ENCODE data around the gene SRPK2. TPM values are rescaled to one million over a fixed set of nuclear protein-coding genes. Genes with fewer than 3 reads are reported as not detected.
"Not testable (repeated sequence)": the region's sequence is repeated elsewhere in the genome, so short reads cannot be mapped to it uniquely, and the experiment has no call there.

SRPK2 gene
- total and polyA plus RNA-seq, 4 donors: 7.8 to 19.7 (median 16.7) TPM

DNA sequence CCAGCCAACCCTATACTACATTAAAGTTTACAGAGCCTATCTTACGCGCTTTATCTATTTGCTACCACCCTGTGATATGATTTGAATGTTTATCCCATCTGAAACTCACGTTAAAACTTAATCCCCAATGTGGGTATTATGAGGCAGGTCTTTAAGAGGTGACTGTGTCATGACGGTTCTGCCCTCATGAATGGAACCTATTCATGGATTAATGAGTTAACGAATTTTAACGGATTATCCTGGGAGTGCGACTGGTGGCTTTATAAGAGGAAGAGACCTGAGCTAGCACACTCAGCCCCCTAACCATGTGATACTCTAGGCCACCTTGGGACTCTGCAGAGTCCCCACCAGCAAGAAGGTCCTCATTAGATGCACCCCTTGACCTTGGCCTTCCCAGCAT, 37.8 kb downstream of the SRPK2 start (continued):
- TF ChIP-seq, protein P1, sequence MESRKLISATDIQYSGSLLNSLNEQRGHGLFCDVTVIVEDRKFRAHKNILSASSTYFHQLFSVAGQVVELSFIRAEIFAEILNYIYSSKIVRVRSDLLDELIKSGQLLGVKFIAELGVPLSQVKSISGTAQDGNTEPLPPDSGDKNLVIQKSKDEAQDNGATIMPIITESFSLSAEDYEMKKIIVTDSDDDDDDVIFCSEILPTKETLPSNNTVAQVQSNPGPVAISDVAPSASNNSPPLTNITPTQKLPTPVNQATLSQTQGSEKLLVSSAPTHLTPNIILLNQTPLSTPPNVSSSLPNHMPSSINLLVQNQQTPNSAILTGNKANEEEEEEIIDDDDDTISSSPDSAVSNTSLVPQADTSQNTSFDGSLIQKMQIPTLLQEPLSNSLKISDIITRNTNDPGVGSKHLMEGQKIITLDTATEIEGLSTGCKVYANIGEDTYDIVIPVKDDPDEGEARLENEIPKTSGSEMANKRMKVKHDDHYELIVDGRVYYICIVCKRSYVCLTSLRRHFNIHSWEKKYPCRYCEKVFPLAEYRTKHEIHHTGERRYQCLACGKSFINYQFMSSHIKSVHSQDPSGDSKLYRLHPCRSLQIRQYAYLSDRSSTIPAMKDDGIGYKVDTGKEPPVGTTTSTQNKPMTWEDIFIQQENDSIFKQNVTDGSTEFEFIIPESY (IDR thresholded peaks at IDR 0.05): no peak
- TF ChIP-seq, protein P2, sequence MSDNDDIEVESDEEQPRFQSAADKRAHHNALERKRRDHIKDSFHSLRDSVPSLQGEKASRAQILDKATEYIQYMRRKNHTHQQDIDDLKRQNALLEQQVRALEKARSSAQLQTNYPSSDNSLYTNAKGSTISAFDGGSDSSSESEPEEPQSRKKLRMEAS (IDR thresholded peaks at IDR 0.05): no peak
- no peak for TF ChIP-seq TAF1 (conservative IDR thresholded peaks at IDR 0.05)

DNA sequence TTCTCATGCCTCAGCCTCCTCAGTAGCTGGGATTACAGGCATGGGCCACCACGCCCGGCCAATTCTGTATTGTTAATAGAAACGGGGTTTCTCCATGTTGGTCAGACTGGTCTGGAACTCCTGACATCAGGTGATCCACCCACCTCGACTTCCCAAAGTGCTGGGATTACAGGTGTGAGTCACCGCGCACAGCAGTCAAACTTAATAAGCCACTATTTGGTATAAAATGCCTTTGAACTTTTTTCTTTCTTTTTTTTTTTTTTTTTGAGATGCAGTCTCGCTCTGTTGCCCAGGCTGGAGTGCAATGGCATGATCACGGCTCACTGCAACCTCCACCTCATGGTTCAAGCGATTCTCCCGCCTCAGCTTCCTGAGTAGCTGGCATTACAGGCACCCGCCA, 40.5 kb downstream of the SRPK2 start:
- H3K27ac ChIP-seq (ENCODE audit: low read depth in 1 of 2, low read length in 2 of 2); H3K9ac ChIP-seq (ENCODE audit: low read depth in 1 of 2, low read length in 2 of 2); H3K36me3 ChIP-seq (ENCODE audit: control insufficient read depth in 4 of 4, insufficient read depth in 3 of 4, low read depth in 1 of 4, low read length in 3 of 4); H3K4me1 ChIP-seq (ENCODE audit: control insufficient read depth in 4 of 4, insufficient read depth in 4 of 4, low read length in 3 of 4); H3K9me3 ChIP-seq (ENCODE audit: control insufficient read depth in 4 of 4, low read length in 3 of 4); H3K4me3 ChIP-seq (ENCODE audit: low read depth in 1 of 3, low read length in 3 of 3); DNase-seq (ENCODE audit: low spot score); H3K27me3 ChIP-seq (ENCODE audit: control insufficient read depth in 4 of 4, insufficient read depth in 4 of 4, low read length in 3 of 4): not testable (repeated sequence)
- 96% methylated on average over 11 of the region's 11 CpGs for WGBS

DNA sequence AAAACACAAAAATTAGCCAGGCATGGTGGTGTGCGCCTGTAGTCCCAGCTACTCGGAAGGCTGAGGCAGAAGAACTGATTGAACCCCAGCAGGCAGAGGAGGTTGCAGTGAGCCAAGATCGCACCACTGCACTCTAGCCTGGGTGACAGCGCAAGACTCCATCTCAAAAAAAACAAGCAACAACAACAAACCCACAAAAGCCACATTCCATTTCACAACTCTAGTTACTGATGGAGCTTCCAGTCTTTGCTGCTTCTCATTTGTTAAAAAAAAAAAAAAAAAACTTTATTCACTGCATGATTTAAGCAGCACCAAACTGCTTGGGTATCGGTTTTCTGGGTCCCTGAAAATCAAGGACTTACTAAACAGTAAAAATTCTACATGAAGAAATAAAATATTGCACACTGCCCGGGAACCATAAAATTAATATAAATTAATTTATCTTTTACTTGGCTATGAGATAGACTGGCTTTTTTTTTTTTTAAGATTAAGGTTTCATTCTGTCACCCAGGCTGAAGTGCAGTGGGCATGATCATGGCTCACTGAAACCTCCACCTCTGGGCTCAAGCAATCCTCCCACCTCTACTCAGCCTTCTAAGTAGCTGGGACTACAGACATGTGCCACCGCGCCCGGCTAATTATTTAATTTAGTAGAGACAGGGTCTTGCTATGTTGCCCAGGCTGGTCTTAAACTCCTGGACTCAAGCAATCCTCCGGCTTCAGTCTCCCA, 42.0 kb downstream of the SRPK2 start:
- Histone ChIP-seq H3K9ac (ENCODE audit: low read depth in 1 of 2, low read length in 2 of 2) (no peak overlapping the region), H3K4me3 (ENCODE audit: low read depth in 1 of 3, low read length in 3 of 3) (no peak overlapping the region), H3K9me3 (ENCODE audit: control insufficient read depth in 4 of 4, low read length in 3 of 4) (no peaks in the 10 kb centered on the region), H3K4me1 (ENCODE audit: control insufficient read depth in 4 of 4, insufficient read depth in 4 of 4, low read length in 3 of 4) (no peaks in the 10 kb centered on the region), H3K27ac (ENCODE audit: low read depth in 1 of 2, low read length in 2 of 2) (no peak overlapping the region), H3K36me3 (ENCODE audit: control insufficient read depth in 4 of 4, insufficient read depth in 3 of 4, low read depth in 1 of 4, low read length in 3 of 4) (no peaks in the 10 kb centered on the region), H3K27me3 (ENCODE audit: control insufficient read depth in 4 of 4, insufficient read depth in 4 of 4, low read length in 3 of 4) (no peaks in the 10 kb centered on the region)
- WGBS: 96% methylated on average over 10 of the region's 10 CpGs
- no peak for DNase-seq (ENCODE audit: low spot score)
- TF ChIP-seq, protein P2 (IDR thresholded peaks at IDR 0.05): no peak
- TF ChIP-seq TAF1 (conservative IDR thresholded peaks at IDR 0.05) (no peak), FOXA1 (IDR thresholded peaks at IDR 0.05) (no peak), HNF4G (IDR thresholded peaks at IDR 0.05) (no peak), EGR1 (IDR thresholded peaks at IDR 0.05; ENCODE audit: low read depth in 2 of 2) (no peak), NR2F2 (IDR thresholded peaks at IDR 0.05) (no peak), JUND (IDR thresholded peaks at IDR 0.05) (no peak), YY1 (IDR thresholded peaks at IDR 0.05) (no peak), GABPA (IDR thresholded peaks at IDR 0.05 in 1 of 2, conservative IDR thresholded peaks at IDR 0.05 in 1 of 2) (no peak), RAD21 (IDR thresholded peaks at IDR 0.05) (no peak), HNF4A (conservative IDR thresholded peaks at IDR 0.05) (no peak), FOXA2 (IDR thresholded peaks at IDR 0.05) (no peak)
- TF ChIP-seq, protein P1 (IDR thresholded peaks at IDR 0.05): no peak
- TF ChIP-seq, protein P3, sequence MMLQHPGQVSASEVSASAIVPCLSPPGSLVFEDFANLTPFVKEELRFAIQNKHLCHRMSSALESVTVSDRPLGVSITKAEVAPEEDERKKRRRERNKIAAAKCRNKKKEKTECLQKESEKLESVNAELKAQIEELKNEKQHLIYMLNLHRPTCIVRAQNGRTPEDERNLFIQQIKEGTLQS (IDR thresholded peaks at IDR 0.05): no peak
- TF ChIP-seq, protein P4, sequence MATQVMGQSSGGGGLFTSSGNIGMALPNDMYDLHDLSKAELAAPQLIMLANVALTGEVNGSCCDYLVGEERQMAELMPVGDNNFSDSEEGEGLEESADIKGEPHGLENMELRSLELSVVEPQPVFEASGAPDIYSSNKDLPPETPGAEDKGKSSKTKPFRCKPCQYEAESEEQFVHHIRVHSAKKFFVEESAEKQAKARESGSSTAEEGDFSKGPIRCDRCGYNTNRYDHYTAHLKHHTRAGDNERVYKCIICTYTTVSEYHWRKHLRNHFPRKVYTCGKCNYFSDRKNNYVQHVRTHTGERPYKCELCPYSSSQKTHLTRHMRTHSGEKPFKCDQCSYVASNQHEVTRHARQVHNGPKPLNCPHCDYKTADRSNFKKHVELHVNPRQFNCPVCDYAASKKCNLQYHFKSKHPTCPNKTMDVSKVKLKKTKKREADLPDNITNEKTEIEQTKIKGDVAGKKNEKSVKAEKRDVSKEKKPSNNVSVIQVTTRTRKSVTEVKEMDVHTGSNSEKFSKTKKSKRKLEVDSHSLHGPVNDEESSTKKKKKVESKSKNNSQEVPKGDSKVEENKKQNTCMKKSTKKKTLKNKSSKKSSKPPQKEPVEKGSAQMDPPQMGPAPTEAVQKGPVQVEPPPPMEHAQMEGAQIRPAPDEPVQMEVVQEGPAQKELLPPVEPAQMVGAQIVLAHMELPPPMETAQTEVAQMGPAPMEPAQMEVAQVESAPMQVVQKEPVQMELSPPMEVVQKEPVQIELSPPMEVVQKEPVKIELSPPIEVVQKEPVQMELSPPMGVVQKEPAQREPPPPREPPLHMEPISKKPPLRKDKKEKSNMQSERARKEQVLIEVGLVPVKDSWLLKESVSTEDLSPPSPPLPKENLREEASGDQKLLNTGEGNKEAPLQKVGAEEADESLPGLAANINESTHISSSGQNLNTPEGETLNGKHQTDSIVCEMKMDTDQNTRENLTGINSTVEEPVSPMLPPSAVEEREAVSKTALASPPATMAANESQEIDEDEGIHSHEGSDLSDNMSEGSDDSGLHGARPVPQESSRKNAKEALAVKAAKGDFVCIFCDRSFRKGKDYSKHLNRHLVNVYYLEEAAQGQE (IDR thresholded peaks at IDR 0.05): no peak
- TF ChIP-seq, protein P5, sequence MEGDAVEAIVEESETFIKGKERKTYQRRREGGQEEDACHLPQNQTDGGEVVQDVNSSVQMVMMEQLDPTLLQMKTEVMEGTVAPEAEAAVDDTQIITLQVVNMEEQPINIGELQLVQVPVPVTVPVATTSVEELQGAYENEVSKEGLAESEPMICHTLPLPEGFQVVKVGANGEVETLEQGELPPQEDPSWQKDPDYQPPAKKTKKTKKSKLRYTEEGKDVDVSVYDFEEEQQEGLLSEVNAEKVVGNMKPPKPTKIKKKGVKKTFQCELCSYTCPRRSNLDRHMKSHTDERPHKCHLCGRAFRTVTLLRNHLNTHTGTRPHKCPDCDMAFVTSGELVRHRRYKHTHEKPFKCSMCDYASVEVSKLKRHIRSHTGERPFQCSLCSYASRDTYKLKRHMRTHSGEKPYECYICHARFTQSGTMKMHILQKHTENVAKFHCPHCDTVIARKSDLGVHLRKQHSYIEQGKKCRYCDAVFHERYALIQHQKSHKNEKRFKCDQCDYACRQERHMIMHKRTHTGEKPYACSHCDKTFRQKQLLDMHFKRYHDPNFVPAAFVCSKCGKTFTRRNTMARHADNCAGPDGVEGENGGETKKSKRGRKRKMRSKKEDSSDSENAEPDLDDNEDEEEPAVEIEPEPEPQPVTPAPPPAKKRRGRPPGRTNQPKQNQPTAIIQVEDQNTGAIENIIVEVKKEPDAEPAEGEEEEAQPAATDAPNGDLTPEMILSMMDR (IDR thresholded peaks at IDR 0.05; ENCODE audit: low read depth, low read length, missing input control): no peak
